ENCODE measurements around the gene CFAP45.
"Not testable (repeated sequence)": the region's sequence is repeated elsewhere in the genome, so short reads cannot be mapped to it uniquely, and the experiment has no call there.

The CFAP45 gene

GRCh38 chr1:159904036-159904435, 4.1 kb upstream of the CFAP45 start:
- DNase-seq: not testable (repeated sequence)

GRCh38 chr1:159902541-159902940, 2.6 kb upstream of the CFAP45 start:
- DNase-seq: no peak

GRCh38 chr1:159900755-159901360, 893 bp upstream of the CFAP45 start:
- DNase-seq: no peak

- not testable (repeated sequence) for DNase-seq
Measured at GRCh38 chr1:159899634-159900033, 331 bp downstream of the CFAP45 start.

GRCh38 chr1:159898527-159898926, 1.4 kb downstream of the CFAP45 start:
- no peak for DNase-seq

- no peak for DNase-seq
Measured at GRCh38 chr1:159897962-159898361, 2.0 kb downstream of the CFAP45 start.

- no peak for DNase-seq
Measured at GRCh38 chr1:159896546-159896930, 3.4 kb downstream of the CFAP45 start.

- no peak for DNase-seq
Measured at GRCh38 chr1:159895836-159896545, 4.0 kb downstream of the CFAP45 start.

- no peak for DNase-seq
Measured at GRCh38 chr1:159895286-159895685, 4.7 kb downstream of the CFAP45 start.

- no peak for DNase-seq
Measured at GRCh38 chr1:159892944-159893343, 7.0 kb downstream of the CFAP45 start.

GRCh38 chr1:159891275-159892157, 8.4 kb downstream of the CFAP45 start:
- DNase-seq: peak; percentile 76 to 82

- no peak for DNase-seq
Measured at GRCh38 chr1:159890390-159890789, 9.6 kb downstream of the CFAP45 start.

- peak in 1 of 2 experiments; percentile 34 for DNase-seq
Measured at GRCh38 chr1:159889821-159890252, 10.1 kb downstream of the CFAP45 start.

- no peak for DNase-seq
Measured at GRCh38 chr1:159889202-159889601, 10.8 kb downstream of the CFAP45 start.

GRCh38 chr1:159884296-159884695, 15.7 kb downstream of the CFAP45 start:
- DNase-seq: peak; percentile 21 to 71

GRCh38 chr1:159883134-159883533, 16.8 kb downstream of the CFAP45 start:
- DNase-seq: no peak

GRCh38 chr1:159882527-159882862, 17.5 kb downstream of the CFAP45 start:
- no peak for DNase-seq

GRCh38 chr1:159881622-159882526, 18.1 kb downstream of the CFAP45 start:
- peak; percentile 30 to 87 for DNase-seq

GRCh38 chr1:159880430-159880829, 19.5 kb downstream of the CFAP45 start:
- DNase-seq: no peak

GRCh38 chr1:159879977-159880376, 20.0 kb downstream of the CFAP45 start:
- DNase-seq: no peak

- DNase-seq: no peak
Measured at GRCh38 chr1:159879136-159879535, 20.8 kb downstream of the CFAP45 start.

- no peak for DNase-seq
Measured at GRCh38 chr1:159877695-159878444, 22.1 kb downstream of the CFAP45 start.
